GM12872 (cell line): ENCODE results near the gene OR10G8.

Experiments used
- TF ChIP-seq, protein P1 (sequence below): IDR thresholded peaks from 3 replicates; pipeline ENCODE4 v1.5.1; 2011; ENCODE audit warnings: low read depth, mild to moderate bottlenecking, low read length, moderate library complexity; ENCODE audit not compliant: insufficient read depth

The OR10G8 gene

GRCh38 chr11:124026498-124026897 is at the start of gene OR10G8:
OR10G8 (plus strand) TSS chr11:124026798; CDS start chr11:124029623, 2,825 bp downstream.
- TF ChIP-seq, protein P1, sequence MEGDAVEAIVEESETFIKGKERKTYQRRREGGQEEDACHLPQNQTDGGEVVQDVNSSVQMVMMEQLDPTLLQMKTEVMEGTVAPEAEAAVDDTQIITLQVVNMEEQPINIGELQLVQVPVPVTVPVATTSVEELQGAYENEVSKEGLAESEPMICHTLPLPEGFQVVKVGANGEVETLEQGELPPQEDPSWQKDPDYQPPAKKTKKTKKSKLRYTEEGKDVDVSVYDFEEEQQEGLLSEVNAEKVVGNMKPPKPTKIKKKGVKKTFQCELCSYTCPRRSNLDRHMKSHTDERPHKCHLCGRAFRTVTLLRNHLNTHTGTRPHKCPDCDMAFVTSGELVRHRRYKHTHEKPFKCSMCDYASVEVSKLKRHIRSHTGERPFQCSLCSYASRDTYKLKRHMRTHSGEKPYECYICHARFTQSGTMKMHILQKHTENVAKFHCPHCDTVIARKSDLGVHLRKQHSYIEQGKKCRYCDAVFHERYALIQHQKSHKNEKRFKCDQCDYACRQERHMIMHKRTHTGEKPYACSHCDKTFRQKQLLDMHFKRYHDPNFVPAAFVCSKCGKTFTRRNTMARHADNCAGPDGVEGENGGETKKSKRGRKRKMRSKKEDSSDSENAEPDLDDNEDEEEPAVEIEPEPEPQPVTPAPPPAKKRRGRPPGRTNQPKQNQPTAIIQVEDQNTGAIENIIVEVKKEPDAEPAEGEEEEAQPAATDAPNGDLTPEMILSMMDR: no peak

- TF ChIP-seq, protein P1: no peak
These were observed 48.8 kb upstream of the OR10G8 start, which contains the start of gene OR10S1 for GRCh38 chr11:123977731-123978347. OR10S1 (minus strand) TSS chr11:123977781; CDS start chr11:123977664, 117 bp downstream.

GRCh38 chr11:123979311-123979710 is 47.3 kb upstream of the OR10G8 start:
- TF ChIP-seq, protein P1: no peak

GRCh38 chr11:123995119-123995518 is 31.5 kb upstream of the OR10G8 start, which contains the start of gene OR10G6:
OR10G6 (minus strand) TSS chr11:123995161; CDS start chr11:123995161, 0 bp downstream.
- TF ChIP-seq, protein P1: no peak

GRCh38 chr11:124012697-124013096 is 13.9 kb upstream of the OR10G8 start, which contains the start of gene OR10G4:
OR10G4 (plus strand) TSS chr11:124012997; CDS start chr11:124015575, 2,578 bp downstream.
- TF ChIP-seq, protein P1: no peak

- TF ChIP-seq, protein P1: no peak
These were observed 10.1 kb downstream of the OR10G8 start for GRCh38 chr11:124036666-124037065.

GRCh38 chr11:124039557-124039956 is 13.0 kb downstream of the OR10G8 start:
- TF ChIP-seq, protein P1: no peak
